Measurements from ENCODE around the gene PTRHD1. TPM values are rescaled to one million over a fixed set of nuclear protein-coding genes. Genes with fewer than 3 reads are reported as not detected.
A peak's percentile ranks its signal among the peaks of the same experiment; 100 is the strongest.

Gene PTRHD1
- total RNA-seq, 4 donors from 2014 or later = 8.4 to 19.7 (median 14.4) TPM

GRCh38 chr2:24824966-24825882 lies 32.0 kb upstream of the PTRHD1 start:
- Histone ChIP-seq H3K4me1 (peaks cover 0 to 15% (median 2%) of the 10 kb centered on the region in 4 donors), H3K9me3 (no peaks in the 10 kb centered on the region), H3K27ac (no peak overlapping the region), H3K36me3 (peaks cover 0 to 75% (median 24%) of the 10 kb centered on the region in 3 donors), H3K4me3 (no peak overlapping the region), H3K27me3 (no peaks in the 10 kb centered on the region)
- no peak for DNase-seq (ENCODE audit: low spot score in 2 of 2)
- TF ChIP-seq CTCF (IDR thresholded peaks at IDR 0.05) (peak; percentile 27 to 57 (median 52)), EP300 (IDR thresholded peaks at IDR 0.05) (no peak)
- WGBS, 2 donors = 89 to 91% methylated on average over 16 of the region's 16 CpGs

- H3K9me3 ChIP-seq = no peaks in the 10 kb centered on the region
- H3K4me1 ChIP-seq = peaks cover 0 to 15% (median 2%) of the 10 kb centered on the region in 4 donors
- TF ChIP-seq POLR2A (IDR thresholded peaks at IDR 0.05) = no peak
- TF ChIP-seq CTCF (IDR thresholded peaks at IDR 0.05) = no peak
- TF ChIP-seq EP300 (IDR thresholded peaks at IDR 0.05) = no peak
- H3K27me3 ChIP-seq = no peaks in the 10 kb centered on the region
- DNase-seq (ENCODE audit: low spot score in 2 of 2) = no peak
- H3K4me3 ChIP-seq = no peak overlapping the region
- WGBS, 2 donors = 93 to 98% methylated on average over 14 of the region's 14 CpGs
- H3K27ac ChIP-seq = no peak overlapping the region
- peaks cover 0 to 78% (median 24%) of the 10 kb centered on the region in 3 donors for H3K36me3 ChIP-seq
These were observed 30.9 kb upstream of the PTRHD1 start for GRCh38 chr2:24824071-24824588.

GRCh38 chr2:24822049-24822706 lies 29.0 kb upstream of the PTRHD1 start:
- 77 to 82% methylated on average over 7 of the region's 7 CpGs for WGBS, 2 donors
- Histone ChIP-seq H3K9me3 (no peaks in the 10 kb centered on the region), H3K4me1 (peaks cover 0 to 3% (median under 1%) of the 10 kb centered on the region in 4 donors), H3K36me3 (peaks cover 0 to 92% (median 24%) of the 10 kb centered on the region in 3 donors), H3K4me3 (no peak overlapping the region), H3K27ac (peak overlapping the region in 2 of 4 donors; percentile 35 to 64), H3K27me3 (no peaks in the 10 kb centered on the region)
- TF ChIP-seq CTCF (IDR thresholded peaks at IDR 0.05) (no peak), POLR2A (IDR thresholded peaks at IDR 0.05) (no peak), EP300 (IDR thresholded peaks at IDR 0.05) (no peak)
- no peak for DNase-seq (ENCODE audit: low spot score in 2 of 2)

- H3K36me3 ChIP-seq = peaks cover 0 to 95% (median 24%) of the 10 kb centered on the region in 3 donors
- TF ChIP-seq CTCF (IDR thresholded peaks at IDR 0.05) (no peak), EP300 (IDR thresholded peaks at IDR 0.05) (no peak), POLR2A (IDR thresholded peaks at IDR 0.05) (no peak)
- H3K27ac ChIP-seq = no peak overlapping the region
- no peaks in the 10 kb centered on the region for H3K27me3 ChIP-seq
- H3K9me3 ChIP-seq = no peaks in the 10 kb centered on the region
- DNase-seq (ENCODE audit: low spot score in 2 of 2) = no peak
- H3K4me3 ChIP-seq = no peak overlapping the region
- H3K4me1 ChIP-seq = no peaks in the 10 kb centered on the region
- 88 to 92% methylated on average over 13 to 15 of the region's 15 CpGs for WGBS, 2 donors
These were observed 28.3 kb upstream of the PTRHD1 start for GRCh38 chr2:24821433-24821891.

Measured in tibial nerve (tissue), 4 donors.